ENCODE results near the gene PLEKHB1.

GRCh38 chr11:73710964-73711363 lies 64.6 kb downstream of the PLEKHB1 start:
- TF ChIP-seq CTCF (IDR thresholded peaks at IDR 0.05 in 4 of 5, conservative IDR thresholded peaks at IDR 0.05 in 1 of 5) = no peak
- no peak for TF ChIP-seq POLR2A (IDR thresholded peaks at IDR 0.05)

Data from gastrocnemius medialis (tissue), 4 donors.